GM19023 (cell line): ENCODE results near the gene CHST13.

Experiments
- ATAC-seq: cut with Tn5 transposase; IDR thresholded peaks from one replicate; pipeline ENCODE4 v1.9.1; 2021; ENCODE audit warnings: mild to moderate bottlenecking, moderate library complexity; ENCODE audit not compliant: unreplicated experiment

Gene CHST13

DNA sequence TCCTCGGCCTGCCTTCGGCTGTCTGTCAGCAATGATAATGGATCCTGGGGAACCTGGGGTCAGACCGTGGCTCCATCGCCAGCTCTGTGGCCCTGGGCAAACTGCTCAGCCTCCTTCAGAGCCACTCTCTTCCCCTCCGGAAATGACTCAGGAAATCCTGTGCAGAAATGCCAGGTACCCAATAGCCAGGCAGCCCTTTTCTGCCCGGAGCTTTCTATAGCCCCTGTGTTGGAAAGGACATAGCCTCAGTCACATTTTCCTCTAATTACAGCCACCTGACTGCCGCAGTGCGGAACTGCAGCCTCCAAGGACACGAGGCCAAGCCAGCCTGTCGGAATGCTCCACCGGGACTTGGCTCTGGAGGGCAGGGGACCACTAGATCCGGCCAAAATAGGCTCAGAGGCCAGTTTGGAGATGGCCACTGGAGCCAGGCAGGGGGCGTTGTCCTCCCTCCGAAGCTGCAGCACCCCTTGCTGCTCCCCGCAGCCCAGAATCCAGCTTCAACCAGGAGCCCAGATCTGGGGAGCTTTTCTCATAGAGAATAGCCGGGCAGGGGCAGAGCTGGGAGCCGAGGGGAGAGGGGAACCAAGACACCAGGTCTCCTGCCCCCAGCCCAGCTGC, 36.7 kb upstream of the CHST13 start:
- no peak for ATAC-seq

DNA sequence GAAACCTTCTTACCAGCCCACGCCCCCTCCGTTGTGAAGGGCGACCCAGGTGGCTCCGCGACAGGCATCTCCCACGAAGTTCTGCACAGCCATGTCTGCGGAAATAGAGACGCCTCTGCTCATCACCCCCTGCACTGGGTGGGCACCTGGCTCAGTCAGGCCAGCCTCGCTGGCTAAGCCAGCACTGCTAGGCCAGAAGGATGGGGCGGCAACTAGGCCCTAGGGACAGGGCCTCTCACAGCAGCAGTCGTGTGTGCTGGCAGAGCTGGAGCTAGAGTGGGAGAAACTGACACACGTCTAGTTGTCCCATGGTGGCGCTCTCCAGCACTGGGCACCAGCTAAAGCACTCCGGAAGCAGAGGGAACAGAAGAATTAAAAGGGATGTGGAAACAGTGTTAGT, 35.8 kb upstream of the CHST13 start:
- ATAC-seq = no peak

DNA sequence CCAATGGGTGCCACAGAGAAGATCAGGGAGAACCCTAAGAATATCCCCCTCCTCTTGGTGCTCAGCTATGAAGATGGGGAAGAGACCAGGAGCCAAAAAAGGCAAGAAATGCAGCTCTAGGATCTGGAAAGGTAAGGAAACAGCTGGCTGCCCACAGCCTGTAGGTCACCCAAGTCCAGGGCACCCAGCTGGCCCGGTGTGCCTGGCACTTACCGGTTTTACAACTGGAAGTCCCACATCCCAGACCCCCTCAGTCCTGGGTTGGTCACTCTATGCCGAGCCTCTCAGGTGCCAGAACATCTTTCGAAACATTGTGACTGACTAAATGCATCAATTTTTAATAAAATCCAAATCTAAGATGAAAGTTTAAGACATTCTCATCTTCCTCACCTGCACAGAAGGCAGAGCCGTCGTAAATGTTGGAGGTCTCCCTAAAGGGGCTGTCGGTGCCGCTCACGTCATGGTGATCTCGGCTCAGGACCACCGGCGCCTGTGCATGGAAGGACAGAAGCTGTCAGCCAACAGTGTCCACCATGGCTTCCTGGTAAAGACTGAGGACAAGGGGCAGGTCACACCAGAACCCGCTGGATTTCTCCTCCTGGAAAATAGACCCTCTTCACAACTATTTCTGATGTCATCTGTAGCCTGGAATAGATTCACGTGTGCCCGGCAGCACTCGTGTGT, 34.9 kb upstream of the CHST13 start:
- no peak for ATAC-seq

DNA sequence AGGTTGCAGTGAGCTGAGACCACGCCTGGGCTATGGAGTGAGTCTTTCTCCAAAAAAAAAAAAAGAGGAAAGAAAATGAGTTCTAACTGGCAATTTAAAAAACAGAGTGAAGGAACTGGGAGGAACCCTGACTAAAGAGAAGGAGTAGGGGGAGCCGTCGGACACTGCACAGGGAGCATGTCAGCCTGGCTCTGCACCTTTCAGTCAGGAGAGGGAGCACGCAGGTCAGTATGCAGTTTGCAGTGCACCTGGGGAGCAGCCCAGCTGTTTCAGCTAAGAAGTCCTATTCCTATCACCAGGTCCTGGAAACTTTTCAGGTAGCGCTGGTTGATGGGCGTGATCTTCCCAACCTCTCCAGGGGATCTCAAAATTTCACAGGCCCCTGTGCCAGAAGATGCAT, 33.3 kb upstream of the CHST13 start:
- no peak for ATAC-seq

DNA sequence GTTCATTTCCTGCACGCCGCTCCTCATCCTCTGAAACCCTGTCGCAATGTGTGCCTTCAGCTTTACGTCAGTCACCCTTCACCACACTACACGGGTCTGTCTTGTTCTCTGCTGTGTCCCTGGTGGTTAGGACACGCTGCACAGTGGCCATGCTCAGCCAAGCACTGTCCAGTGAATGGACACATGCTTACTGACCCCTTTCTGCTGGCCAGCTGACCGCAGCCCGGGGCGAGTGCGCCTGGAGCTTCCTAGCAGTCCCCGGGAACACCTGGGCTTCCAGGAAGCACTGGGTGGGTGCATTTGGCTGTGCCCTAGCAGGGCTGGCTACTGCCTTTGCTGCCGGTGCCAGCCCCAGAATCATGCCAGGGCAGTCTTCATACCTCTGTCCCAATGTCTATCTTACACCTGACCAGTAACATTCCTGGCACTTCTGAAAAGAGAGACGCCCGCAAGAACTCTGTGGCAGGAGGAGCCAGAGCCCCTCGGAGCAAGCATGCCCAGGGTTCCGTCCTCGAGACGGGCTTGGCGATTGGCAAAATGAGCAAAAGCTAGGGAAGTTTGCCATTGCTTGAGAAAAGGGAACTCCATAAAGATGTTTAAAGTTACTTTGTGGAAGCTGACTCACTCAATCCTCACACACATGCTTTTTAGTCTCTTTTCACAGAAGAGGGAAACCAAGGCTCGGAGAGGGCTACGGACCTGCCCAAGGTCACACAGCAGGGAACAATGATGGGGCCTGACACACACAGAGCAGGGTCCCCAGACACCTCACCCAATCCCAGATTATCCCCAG, 32.5 kb upstream of the CHST13 start:
- ATAC-seq = no peak

DNA sequence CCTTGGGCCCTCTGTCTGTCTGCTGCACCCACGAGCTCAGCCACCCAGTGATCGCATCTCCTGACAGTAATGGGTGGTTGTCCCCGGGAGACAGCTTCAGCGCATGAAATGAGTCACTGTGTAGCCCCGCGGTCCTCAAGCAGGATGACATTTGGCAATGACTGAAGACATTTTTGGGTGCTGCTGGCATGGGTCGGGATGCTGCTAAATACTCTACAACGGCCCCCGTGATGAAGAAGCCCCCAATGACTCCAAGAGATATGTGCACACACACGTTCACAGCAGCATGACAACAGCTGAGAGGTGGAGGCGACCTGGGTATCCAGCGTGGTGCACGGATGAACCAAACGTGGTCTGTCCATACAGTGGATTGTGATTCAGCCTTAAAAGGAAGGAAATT, 30.9 kb upstream of the CHST13 start:
- no peak for ATAC-seq

DNA sequence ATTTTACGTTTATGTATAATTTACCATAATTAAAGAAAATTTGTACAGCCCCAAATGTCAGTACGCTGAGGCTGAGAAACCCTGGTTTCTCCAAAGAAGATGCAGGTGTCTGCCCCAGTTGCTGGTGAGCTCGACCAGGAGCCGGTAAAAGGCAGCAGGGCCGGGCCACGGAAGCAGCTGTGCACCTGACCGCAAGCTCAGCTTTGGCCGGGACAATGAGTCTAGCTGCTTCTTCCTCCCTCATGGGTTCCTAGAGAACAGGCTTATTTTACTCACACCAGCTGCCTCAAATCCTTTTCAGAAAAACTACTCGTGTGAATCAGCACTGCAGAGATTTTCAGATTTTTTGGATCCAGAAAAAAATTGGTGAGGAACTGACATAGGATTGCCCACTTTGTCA, 30.2 kb upstream of the CHST13 start:
- ATAC-seq = no peak

DNA sequence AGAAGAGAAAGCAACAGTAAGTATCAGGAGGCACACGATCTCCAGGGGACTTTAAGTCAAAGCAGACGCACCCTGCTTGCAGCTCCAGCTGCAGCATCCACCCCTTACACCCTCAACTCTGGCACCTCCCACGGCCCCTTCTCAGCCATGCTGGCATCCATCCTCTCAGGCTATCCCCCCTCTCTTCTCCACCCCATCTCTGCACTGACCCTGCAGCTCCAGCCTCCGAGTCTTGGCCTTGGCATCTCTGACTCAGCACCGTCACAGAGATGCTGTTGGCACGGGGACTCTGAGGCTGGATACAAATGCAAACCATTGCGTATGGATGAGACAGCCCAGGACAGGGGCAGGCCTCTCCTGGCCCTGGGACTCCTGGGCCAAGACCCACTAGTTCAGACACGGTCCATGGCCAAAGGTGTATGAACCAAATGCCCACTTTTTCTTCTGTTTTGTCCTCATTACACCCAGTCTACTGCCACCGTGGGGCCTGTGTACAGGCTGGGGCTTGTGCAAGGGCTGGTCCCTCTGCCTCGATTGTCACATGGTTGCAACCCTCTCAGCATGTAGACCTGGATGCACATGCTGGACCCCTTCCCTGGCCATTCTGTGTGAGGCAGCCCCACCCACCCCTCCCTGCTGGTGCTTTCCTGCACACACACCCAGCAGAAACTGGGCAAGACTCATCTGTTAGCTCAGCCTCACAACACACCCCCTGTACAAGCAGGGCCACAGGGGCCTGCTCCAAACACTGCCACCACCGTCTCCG, 29.6 kb upstream of the CHST13 start:
- ATAC-seq = no peak

DNA sequence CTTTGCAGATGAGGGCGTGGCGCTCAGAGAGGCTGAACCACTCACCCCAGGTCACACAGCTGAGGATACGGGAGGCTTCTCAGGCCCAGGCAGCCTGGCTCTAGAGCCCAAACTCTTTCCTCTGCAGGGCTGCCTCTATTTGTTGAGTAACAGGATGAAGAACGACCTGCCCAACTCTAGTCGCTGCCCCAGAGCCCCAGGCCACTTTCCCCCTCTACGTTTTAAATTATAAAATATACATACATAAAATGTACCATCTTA, 29.1 kb upstream of the CHST13 start:
- no peak for ATAC-seq

DNA sequence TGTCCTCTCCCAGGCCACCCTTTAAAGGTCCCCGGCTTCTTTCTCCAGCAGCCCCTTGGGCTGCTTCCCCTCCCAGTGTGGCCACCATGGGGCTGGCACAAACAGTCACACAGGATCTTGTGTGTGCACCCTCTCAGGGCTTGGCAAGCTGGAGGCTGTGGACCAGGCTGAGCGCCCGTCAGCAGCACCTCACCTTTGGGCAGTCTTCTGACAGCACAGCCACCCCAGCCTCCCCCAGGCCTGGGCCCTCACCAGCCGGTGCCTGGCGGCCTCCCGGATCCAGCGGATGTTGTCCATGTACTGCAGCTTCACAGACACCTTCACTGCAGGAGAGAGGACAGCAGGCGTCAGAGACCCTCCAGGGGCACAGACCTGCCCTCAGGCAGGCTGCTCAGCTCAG, 28.2 kb upstream of the CHST13 start:
- no peak for ATAC-seq

DNA sequence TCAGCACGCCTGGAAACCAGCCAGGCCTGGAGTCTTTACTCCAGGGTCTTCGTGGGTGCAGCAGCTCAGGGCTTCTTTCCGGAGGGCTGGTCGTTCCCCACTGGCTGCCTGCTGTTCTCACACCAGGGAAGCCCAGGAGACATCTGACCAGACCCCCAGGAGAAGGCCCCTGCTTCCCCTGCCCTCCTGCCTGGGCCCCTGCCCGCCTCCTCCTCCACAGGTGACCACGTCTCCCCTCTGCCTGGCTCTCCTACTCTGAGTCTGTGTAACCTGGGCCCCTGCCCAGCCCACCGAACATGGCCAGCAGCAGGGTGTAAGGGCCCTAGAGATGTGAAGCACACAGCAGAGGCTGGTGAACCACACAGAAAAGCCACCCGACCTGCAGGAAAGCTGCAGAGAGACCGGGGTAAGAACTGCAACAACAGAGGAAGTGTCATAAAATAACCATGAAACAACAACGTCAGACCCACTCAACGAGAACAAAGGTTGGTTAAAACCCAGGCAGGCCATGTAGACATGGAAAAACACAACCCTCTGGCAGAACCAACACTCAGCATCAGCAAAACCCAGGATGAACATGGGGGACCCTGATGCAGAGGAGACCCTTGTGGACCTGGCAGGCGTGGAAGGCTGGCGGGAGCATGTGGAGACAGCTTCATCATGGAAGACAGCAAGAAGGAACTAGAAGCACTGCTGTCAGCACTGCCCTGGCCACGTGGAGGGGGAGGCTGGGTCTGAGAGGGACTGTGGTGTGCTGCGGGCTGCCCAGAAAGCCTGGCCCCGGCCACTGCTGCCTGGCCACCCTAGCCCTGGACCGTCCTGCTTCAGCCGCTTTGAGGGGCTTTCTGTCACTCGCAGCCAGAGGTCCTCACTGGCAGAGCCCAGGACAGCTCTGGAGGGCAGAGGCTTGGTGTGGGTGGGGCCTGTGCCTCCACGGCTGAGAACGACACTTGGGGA, 26.8 kb upstream of the CHST13 start:
- ATAC-seq = no peak

DNA sequence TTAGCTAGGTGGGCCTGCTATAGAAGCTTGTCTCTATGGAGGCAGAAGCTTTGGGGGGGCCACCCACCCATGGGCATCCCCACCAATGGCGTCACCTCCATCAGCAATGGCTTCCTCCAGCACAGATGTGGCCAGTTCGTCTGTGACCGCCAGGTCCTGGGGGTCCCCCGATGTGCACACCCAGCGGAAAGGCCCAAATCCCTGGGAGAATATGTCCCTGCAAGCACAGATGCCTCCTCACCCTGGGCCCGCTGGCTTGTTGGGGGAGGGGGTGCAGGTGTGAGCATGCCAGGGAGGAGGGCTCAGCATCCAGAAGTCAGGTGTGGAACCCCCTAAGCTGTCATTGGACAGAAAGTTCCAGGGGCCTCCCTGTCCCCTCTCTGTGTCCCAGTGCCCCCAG, 26.0 kb upstream of the CHST13 start:
- no peak for ATAC-seq

DNA sequence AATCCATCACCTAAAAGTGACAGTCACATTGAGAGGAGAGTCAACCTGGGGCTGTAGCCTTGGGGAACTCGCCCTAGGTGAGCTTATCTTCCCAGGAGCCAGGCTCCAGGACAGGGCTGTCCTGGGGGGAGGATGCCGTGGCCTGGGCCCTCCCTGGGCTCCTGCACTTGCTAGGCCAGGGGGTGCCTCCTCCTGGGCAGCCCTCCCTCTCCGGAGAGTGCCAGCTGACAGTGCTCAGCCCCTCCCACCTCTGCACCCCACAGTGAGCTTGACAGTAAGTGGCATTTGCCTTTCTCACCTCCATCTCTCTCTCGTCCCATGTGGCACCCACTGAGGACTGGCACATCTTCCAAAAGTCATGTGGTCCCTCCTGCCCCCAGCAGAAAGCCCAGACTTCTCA, 25.5 kb upstream of the CHST13 start:
- no peak for ATAC-seq

DNA sequence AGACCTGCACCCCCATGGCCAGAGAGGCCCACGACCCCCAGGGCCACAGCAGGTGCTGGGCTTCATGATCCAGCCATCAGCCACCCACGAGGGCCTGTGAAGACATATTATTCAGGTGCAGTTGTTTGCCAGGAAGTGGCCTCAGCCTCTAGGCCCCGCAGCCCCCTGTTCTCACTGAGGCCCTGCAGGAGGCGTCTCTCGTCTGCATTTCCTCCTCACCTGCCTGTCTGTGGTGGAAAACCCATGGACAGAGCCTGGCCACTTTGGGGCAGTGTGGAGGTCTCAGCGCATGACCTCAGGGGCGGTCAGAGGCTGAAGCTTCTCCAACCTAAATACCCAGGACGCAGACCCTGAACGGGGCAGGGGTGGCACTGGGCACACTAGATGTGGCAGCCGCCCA, 25.0 kb upstream of the CHST13 start:
- ATAC-seq = no peak

DNA sequence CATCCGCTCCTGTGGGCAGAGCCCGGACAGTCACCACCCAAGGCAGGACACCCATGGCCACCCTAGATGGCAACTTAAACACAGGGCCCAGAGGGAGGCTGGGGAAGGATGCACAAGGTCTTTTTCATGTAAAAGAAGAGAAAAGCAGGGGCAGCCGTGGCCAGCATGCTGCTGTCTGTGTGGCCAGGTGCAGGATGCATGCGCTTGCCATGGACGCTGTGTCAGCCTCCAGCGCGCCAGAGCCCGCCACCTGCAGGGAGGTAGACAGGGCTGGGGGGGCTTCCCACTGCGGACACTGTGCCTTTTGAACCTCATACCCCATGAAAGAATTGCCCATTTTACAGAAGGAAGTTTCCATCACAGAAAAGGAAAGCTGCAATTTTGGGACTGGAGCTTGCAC, 24.6 kb upstream of the CHST13 start:
- no peak for ATAC-seq

DNA sequence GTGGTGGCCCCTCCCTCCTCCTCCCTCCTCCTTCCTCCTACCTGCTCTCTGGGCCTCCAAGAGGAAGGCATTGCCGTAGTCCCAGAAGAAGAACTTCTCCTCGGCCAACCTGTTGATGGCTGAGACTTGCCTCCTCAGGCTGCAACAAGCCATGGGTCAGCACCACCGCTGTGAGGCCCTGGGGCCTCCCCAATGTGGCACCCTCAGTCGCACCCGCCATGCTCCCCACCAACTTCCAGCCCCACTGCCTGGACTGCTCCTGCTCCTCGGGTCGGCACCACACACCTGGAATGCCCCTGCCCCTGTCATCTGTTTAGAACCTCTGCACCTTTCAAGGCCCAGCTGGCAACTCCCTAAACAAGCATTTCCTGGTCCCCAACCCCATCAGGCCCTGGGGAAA, 23.9 kb upstream of the CHST13 start:
- ATAC-seq = no peak

DNA sequence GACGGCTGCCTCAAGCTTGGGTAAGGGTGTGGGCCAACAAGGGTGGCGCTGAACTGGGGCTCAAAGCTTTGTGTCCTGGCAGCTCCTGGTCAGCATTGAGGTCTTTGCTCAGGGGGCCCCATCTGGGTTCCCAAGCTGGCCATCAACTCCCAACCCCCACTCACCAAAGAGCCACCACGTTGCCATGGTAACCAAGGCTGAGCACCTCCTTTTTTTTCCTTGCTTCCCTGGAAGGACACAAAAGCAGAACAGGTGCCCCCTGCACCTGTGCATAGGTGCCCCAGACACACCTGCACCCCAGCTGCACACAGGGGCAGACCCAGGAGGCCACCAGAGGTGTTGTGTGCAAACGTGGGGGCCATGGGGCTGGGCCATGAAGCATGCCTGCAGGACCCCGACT, 22.9 kb upstream of the CHST13 start:
- ATAC-seq = no peak

DNA sequence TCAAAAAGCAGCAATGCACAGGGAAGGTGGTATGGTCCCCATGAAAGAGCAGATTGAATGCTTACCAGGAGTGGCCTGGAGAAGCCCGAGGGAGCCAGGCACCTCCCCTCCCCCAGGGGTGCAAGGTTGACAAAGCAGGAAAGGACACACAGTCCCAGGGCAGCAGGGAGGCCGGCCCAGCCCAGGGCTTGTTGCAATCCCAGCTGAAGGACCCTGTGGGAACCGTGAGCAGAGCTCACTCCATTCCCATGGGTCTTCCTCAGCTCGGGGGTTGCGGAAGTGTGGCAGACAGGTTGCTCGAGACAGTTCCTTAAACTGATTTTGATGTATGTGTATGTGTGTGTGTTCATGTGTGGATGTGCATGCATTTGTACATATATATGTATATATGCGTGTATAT, 22.2 kb upstream of the CHST13 start:
- no peak for ATAC-seq

DNA sequence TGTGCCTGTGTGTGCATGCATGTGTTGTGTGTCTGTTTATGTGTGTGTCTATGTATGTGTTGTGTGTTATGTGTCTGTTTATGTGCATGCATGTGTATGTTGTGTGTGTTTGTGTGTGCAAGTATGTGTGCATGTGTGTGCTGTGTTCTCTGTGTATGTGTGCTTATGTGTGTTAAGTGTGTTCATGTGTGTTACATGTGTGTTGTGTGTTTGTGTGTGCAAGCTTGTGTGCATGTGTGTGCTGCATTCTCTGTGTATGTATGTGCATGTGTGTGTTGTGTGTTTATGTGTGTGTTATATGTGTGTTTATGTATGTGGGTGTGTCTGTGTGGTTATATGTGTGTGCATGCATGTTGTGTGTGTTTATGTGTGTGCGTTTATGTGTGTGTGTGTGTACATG, 21.3 kb upstream of the CHST13 start:
- no peak for ATAC-seq

DNA sequence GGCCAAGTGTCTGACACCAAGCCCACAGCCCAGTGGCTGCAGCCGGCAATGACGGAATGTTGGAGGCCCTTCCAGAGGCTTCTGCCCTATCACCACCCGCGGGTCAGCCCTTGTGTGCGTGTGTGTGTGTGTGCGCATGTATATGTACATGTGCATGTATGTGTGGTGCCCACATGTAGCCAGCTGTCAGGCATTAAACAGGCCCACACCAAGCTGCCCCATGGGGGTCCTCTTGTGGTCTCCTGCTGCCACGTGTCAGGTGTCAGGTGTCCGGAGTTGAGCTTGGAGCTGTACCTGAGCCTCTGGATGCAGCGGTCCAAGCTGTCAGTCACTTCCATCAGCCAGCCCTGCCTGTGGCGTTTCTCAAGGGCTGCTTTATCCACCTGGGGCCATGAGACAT, 20.3 kb upstream of the CHST13 start:
- ATAC-seq = no peak

DNA sequence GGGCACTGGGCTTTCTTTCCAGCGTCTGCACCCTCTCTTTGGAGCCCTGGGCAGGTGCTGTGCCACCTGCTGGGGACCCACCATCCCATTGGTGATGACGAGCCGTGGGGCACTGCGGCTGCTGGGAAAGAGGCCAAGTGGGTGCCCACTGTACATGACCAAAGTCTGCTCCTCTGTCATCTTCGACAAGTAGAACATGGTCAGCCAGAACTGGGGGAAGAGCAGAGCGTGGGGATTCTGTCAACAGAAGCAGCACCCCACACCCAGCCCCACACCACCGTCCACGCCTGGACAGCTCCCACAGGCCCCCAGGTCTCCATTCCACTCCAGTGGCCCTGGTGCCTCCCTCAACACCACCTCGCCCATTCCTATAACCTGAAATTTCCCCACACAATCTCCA, 16.1 kb upstream of the CHST13 start:
- ATAC-seq = no peak
